GM18507 (cell line): ENCODE measurements around the gene SLC6A7.
A peak's percentile ranks its signal among the peaks of the same experiment; 100 is the strongest.
"Not testable (repeated sequence)": the region's sequence is repeated elsewhere in the genome, so short reads cannot be mapped to it uniquely, and the experiment has no call there.

Experiments used
- DNase-seq: peaks from one replicate; pipeline ENCODE4 v3.0.0; 2011; ENCODE audit warnings: low read depth; ENCODE audit not compliant: insufficient read length; ENCODE audit errors: extremely low spot score
- FAIRE-seq: peaks from 2 replicates; lab custom pipeline; 2011; peaks lifted over from hg19 to GRCh38; lab: Jason Lieb, UNC

The SLC6A7 gene

GRCh38 chr5:150234576-150235499, 45.0 kb downstream of the SLC6A7 start:
- no peak for DNase-seq
- FAIRE-seq, result peak; percentile 53

- DNase-seq (no peak), FAIRE-seq (no peak)
These were observed 45.6 kb downstream of the SLC6A7 start for GRCh38 chr5:150235500-150235854.

GRCh38 chr5:150236313-150236712, 46.5 kb downstream of the SLC6A7 start:
- FAIRE-seq (no peak), DNase-seq (no peak)

GRCh38 chr5:150236981-150237754, 47.3 kb downstream of the SLC6A7 start:
- FAIRE-seq, result no peak
- DNase-seq, result no peak

- DNase-seq (no peak), FAIRE-seq (no peak)
These were observed 48.8 kb downstream of the SLC6A7 start for GRCh38 chr5:150238646-150239045.

- DNase-seq, result no peak
- no peak for FAIRE-seq
These were observed 49.4 kb downstream of the SLC6A7 start for GRCh38 chr5:150239099-150239793.

GRCh38 chr5:150239794-150240122, 49.9 kb downstream of the SLC6A7 start:
- no peak for FAIRE-seq
- DNase-seq, result no peak

GRCh38 chr5:150241298-150242160, 51.7 kb downstream of the SLC6A7 start:
- no peak for DNase-seq
- no peak for FAIRE-seq

- FAIRE-seq, result no peak
- no peak for DNase-seq
These were observed 52.5 kb downstream of the SLC6A7 start for GRCh38 chr5:150242251-150242894.

- no peak for FAIRE-seq
- no peak for DNase-seq
These were observed 53.7 kb downstream of the SLC6A7 start for GRCh38 chr5:150243590-150243989.

- FAIRE-seq (no peak), DNase-seq (no peak)
These were observed 54.3 kb downstream of the SLC6A7 start for GRCh38 chr5:150244209-150244608.

GRCh38 chr5:150245111-150245789, 55.4 kb downstream of the SLC6A7 start:
- DNase-seq (no peak), FAIRE-seq (no peak)

GRCh38 chr5:150245808-150246207, 55.9 kb downstream of the SLC6A7 start:
- FAIRE-seq, result no peak
- DNase-seq, result no peak

GRCh38 chr5:150246429-150246828, 56.6 kb downstream of the SLC6A7 start:
- DNase-seq (no peak), FAIRE-seq (no peak)

GRCh38 chr5:150246835-150247234, 57.0 kb downstream of the SLC6A7 start:
- FAIRE-seq (no peak), DNase-seq (no peak)

- no peak for FAIRE-seq
- no peak for DNase-seq
These were observed 57.9 kb downstream of the SLC6A7 start for GRCh38 chr5:150247726-150248125.

GRCh38 chr5:150248493-150248892, 58.6 kb downstream of the SLC6A7 start:
- DNase-seq, FAIRE-seq: not testable (repeated sequence)

GRCh38 chr5:150248946-150249345, 59.1 kb downstream of the SLC6A7 start:
- no peak for FAIRE-seq

More at GRCh38 chr5:150248946-150249345, 59.1 kb downstream of the SLC6A7 start:
- DNase-seq, result no peak
